ENCODE measurements around the gene FAAH.

Gene FAAH

DNA sequence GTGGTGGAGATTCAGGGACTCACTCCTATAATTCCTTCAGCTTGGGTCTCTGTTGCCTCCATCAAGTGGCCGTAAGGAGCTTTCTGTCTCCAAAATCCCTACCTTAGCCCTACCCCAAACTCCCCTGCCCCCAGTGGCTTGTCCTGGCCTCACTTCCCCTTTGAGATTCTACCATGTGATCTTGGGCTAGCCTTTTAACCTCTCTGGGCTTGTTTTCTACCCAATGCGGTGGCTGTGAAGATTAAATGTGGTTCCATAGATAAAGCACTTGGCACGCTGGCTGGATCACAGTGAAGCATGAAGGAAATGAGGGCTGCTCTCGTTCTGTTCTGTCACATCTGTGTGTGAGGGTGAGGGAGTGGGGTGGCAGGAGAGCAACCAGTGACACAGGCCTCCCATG, 43.6 kb downstream of the FAAH start:
- no peak overlapping the region for H3K27ac ChIP-seq
- TF ChIP-seq, protein P1, sequence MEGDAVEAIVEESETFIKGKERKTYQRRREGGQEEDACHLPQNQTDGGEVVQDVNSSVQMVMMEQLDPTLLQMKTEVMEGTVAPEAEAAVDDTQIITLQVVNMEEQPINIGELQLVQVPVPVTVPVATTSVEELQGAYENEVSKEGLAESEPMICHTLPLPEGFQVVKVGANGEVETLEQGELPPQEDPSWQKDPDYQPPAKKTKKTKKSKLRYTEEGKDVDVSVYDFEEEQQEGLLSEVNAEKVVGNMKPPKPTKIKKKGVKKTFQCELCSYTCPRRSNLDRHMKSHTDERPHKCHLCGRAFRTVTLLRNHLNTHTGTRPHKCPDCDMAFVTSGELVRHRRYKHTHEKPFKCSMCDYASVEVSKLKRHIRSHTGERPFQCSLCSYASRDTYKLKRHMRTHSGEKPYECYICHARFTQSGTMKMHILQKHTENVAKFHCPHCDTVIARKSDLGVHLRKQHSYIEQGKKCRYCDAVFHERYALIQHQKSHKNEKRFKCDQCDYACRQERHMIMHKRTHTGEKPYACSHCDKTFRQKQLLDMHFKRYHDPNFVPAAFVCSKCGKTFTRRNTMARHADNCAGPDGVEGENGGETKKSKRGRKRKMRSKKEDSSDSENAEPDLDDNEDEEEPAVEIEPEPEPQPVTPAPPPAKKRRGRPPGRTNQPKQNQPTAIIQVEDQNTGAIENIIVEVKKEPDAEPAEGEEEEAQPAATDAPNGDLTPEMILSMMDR (conservative IDR thresholded peaks at IDR 0.05) = no peak

DNA sequence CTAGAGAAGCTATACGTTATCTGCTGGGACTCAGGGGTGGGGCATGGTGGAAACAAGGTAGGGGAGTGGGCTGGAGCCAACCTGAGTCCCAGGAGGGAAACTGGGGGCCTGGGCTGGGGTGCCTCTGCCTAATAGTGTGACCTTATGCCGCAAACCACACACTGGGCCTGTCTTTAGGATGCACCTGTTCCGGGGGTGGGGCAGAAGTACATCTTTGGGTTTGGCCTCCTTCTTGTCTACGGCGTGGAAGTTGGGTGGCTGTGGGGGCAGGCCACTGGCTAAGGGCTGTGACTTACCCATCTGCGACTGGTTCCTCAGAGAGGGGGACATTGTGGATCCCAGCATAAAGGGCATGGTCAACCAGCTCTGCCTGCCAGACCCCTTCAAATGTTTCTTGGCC, 44.2 kb downstream of the FAAH start:
- no peak overlapping the region for H3K27ac ChIP-seq
- TF ChIP-seq, protein P1 (conservative IDR thresholded peaks at IDR 0.05) = no peak

DNA sequence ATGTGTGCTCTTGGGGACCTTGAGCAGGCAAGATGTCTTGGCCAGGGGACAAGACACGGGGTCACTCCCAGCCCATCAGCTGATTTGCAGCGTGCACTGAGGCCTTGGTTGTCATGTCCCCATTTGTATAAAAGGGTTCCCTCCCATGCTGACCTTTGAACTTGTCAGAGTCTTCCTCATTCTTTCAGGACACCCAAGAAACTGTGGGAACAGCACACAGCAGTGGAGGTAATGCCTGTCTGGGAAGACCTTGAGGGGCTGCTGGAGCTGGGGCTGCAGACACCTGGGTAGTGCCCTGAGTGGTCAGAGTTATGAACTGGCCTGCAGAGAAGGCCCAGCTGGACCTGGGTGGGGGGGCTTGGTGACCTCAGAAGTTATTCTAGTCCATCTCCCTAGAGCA, 46.4 kb downstream of the FAAH start:
- no peak overlapping the region for H3K27ac ChIP-seq
- TF ChIP-seq, protein P1 (conservative IDR thresholded peaks at IDR 0.05) = no peak

DNA sequence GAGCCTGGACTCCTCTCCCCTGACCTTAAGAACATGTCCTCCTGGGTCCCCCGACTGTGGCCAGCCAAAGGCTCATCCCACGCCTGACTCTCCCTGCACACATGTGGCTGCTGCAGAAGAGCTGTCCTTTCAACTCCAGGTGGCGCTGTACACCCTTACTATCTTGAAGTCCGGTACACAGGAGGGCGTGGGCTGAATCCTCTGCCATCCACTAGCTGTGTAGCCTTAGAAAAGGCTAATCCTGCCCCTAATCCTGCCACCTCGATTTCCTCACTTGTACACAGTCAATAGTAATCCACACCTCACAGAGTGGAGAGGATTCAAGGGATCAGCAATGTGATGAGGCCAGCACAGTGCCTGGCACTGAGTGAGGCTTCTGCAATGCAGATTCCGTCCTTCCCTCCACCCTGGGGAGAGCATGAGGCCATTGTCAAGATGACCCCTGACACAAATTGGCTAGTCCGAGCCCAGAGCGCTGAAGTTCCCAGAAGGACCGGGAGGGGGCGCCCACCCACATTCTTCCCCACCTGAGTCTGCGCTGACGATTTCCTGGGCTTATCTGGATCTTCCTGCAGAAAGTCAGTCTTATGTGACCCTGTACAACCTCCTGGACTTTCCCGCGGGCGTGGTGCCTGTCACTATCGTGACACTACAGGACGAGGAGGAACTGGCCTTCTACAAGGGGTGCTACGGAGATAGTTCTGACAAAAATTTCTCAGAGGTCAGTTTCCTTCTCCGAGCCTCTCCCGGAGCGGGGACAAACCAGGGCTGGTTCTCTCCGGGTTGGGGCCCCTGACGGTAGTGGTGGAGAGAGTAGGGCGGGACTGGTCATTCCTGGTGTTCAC, 48.4 kb downstream of the FAAH start:
- no peak overlapping the region for H3K27ac ChIP-seq
- TF ChIP-seq, protein P1 (conservative IDR thresholded peaks at IDR 0.05) = peak; percentile 72

DNA sequence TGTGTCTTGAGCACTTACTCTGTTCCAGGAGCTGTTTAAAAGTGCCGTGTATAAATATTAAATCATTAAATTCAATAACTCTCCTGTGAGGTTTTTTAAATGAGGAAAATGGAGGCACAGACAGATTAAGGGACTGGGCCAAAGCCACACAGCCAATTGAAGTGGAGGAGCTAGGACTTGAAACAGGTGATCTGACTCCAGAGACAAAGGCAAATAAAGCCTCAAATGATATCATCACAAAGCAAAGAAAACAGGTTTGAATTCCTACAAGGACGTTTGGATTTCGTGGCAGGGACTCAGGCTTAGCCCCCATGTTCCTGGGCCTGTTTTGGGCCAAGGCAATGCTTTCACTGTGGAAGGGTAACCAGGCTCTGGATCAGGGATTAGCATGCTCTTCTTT, 50.3 kb downstream of the FAAH start:
- H3K27ac ChIP-seq = peak overlapping the region; percentile 52
- TF ChIP-seq, protein P1 (conservative IDR thresholded peaks at IDR 0.05) = no peak

DNA sequence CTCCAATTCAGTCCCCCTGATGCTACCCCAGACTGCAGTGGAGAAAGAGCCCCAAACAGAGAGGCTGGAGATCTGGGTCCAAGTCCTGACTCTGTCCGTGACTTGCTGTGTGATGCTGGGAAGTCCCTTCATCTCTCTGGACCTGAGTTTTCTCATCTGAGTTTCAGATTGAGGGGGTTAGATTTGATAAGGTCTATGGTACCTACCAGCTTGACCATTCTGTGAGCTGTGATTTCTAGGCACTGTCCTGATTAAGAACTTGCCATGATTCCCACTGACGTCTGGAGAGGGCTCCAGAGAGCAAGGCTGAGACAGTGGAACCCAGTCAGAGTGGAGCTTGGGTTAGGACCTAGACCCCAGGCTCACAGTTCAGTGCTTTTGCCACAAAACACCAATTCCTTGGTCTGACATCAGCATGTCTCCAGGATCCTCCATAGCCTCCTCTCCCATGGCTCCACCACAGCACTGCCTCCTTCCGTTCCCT, 51.7 kb downstream of the FAAH start:
- H3K27ac ChIP-seq = no peak overlapping the region
- TF ChIP-seq, protein P1 (conservative IDR thresholded peaks at IDR 0.05) = no peak

DNA sequence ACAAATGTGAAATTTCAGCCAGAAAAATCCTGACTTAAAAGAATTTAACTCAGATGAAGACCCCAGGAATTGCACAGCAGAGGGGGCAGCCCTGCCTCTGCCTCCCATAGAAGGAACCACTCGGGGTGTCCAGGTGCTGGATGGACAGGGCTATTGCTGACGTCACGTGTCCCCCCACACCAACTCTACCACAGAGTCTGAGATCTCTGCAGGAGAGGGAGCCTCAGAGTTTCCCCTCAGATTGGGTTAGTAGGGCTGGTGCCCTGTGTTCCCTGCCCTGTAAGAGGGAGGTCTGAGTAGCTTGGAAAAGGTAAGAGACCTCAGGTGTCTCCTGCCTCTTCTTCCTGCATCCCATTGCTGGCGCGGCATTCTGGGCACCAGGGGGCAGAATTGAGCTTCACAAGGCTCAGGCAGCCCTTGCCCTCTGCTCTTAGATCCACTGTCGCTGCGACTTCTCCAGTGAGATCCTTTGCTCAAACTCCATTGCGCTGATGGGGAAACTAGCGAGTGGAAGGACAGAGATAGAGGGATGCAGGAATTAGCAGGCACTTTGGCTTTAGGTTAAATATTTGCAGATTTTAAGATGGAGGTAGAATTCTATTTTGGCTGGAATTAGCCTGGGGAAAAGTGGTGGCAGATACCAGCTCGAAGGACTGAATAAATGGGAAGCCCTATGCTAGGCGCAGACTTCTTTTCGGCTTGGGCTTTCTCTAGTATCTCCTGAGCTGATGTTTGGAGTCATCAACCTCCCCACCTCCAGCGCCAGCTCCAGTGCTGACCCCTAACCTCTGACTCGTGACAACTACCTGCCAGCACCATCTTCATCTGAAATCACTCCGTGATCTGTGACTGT, 52.8 kb downstream of the FAAH start:
- TF ChIP-seq, protein P1 (conservative IDR thresholded peaks at IDR 0.05) = peak; percentile 91
- no peak overlapping the region for H3K27ac ChIP-seq

All from VCaP (cell line).